A549 treated with Mapracorat at 1 μM for 4 hours (cell line): ENCODE data around the gene DNAH5. TPM values are rescaled to one million over a fixed set of nuclear protein-coding genes. Genes with fewer than 3 reads are reported as not detected.

Source experiments
- total RNA-seq: library from RNA; stranded (reverse); fragments of 200-300 nt; extraction: Qiagen RNA extraction; gene quantifications from 5 replicates; pipeline ENCODE4 v1.2.3, GENCODE V29; 2022

Gene DNAH5, protein sequence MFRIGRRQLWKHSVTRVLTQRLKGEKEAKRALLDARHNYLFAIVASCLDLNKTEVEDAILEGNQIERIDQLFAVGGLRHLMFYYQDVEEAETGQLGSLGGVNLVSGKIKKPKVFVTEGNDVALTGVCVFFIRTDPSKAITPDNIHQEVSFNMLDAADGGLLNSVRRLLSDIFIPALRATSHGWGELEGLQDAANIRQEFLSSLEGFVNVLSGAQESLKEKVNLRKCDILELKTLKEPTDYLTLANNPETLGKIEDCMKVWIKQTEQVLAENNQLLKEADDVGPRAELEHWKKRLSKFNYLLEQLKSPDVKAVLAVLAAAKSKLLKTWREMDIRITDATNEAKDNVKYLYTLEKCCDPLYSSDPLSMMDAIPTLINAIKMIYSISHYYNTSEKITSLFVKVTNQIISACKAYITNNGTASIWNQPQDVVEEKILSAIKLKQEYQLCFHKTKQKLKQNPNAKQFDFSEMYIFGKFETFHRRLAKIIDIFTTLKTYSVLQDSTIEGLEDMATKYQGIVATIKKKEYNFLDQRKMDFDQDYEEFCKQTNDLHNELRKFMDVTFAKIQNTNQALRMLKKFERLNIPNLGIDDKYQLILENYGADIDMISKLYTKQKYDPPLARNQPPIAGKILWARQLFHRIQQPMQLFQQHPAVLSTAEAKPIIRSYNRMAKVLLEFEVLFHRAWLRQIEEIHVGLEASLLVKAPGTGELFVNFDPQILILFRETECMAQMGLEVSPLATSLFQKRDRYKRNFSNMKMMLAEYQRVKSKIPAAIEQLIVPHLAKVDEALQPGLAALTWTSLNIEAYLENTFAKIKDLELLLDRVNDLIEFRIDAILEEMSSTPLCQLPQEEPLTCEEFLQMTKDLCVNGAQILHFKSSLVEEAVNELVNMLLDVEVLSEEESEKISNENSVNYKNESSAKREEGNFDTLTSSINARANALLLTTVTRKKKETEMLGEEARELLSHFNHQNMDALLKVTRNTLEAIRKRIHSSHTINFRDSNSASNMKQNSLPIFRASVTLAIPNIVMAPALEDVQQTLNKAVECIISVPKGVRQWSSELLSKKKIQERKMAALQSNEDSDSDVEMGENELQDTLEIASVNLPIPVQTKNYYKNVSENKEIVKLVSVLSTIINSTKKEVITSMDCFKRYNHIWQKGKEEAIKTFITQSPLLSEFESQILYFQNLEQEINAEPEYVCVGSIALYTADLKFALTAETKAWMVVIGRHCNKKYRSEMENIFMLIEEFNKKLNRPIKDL (N-terminal part only)
- 1.5 to 2.3 TPM (median 2.1 TPM) in 5 replicates for total RNA-seq

DNA sequence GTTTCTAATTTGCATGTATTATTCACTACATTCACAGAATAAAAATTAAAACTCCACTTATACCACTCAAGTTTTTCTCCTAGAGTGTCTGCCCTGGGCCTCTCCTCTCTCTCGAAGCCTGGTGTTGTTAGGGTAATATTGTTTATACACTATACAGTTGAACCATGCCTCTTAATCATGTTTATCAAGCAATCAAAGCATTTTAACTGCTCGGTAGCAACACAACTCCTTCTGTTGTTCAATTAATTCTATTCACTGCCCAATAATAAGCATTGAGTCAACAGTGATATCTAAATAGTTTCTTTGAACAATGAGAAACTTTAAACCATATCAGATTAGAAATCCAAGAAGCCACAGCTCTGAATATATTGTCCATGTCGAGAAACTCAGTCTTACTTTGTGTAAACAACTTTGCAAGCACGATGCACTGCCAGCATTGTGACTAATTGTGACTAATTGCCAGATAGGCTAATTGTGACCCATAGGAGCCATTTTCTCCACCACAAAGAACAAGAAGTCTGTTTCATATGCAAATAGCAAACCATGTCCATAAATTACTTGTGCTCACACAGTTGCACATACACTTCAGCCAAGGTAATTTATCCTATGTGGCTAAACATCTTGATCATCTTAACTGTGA lies at the start of gene DNAH5:
Gene DNAH5, minus strand, starts transcription at position 129 of the 640 bp plus-strand sequence. CDS start 250 bp downstream, outside the sequence.

Other genes with a start within 250 kb of the DNAH5 start
- gene TRIO, start 198.7 kb upstream of the DNAH5 start, total RNA-seq, result 92.8 to 109 TPM (median 101 TPM) in 5 replicates